GM13976 (cell line): ENCODE results near the gene PSG3.
"Not testable (repeated sequence)": the region's sequence is repeated elsewhere in the genome, so short reads cannot be mapped to it uniquely, and the experiment has no call there.

Experiments
- DNase-seq: peaks from one replicate; pipeline ENCODE4 v3.0.0; 2012; ENCODE audit warnings: low spot score
- CTCF ChIP-seq: IDR thresholded peaks from 2 replicates; pipeline ENCODE4 v1.5.1; 2012; ENCODE audit warnings: borderline replicate concordance, mild to moderate bottlenecking; ENCODE audit not compliant: insufficient read depth; ENCODE audit errors: extremely low read depth, missing control alignments, control extremely low read depth
- in situ Hi-C: fragments of 300-500 bp; cut with MboI; formaldehyde crosslinking; loops from one replicate; pipeline ENCODE4 v1.12.0; 2022; ENCODE audit warnings: low sequenced_read_pairs, mixed read lengths, inconsistent platforms; ENCODE audit not compliant: unreplicated experiment

Gene PSG3

GRCh38 chr19:42758667-42759066, 18.4 kb upstream of the PSG3 start:
- in situ Hi-C loops, DNase-seq: not testable (repeated sequence)
- TF ChIP-seq CTCF = peak; percentile 33

- DNase-seq, in situ Hi-C loops: not testable (repeated sequence)
Observed at GRCh38 chr19:42752246-42752645, 12.0 kb upstream of the PSG3 start.

- peak; percentile 42 for TF ChIP-seq CTCF
- DNase-seq = peak; percentile 4
- in situ Hi-C loops = not testable (repeated sequence)
Observed at GRCh38 chr19:42741726-42742607, 1.7 kb upstream of the PSG3 start.

DNA sequence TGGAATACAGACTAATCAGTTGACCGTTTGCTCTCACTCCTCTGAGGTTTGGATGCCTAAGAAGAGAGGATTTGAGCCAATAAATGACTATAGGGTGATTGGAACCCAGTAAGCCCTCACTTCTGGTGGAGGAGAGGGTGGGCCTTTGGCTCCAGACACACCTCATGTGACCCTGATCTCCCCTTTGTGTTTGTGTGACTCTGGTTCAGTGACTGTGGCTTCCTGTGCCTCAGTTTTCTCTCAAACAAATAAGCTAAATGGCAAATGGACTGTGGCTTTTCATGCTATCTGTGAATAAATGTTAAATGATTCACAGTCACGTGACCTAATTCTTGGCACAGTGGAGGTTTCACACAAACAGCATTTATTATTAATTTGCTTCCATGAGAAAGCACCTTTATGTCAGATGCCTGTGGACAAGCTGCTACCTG, 2.7 kb downstream of the PSG3 start:
- DNase-seq, in situ Hi-C loops: not testable (repeated sequence)

DNA sequence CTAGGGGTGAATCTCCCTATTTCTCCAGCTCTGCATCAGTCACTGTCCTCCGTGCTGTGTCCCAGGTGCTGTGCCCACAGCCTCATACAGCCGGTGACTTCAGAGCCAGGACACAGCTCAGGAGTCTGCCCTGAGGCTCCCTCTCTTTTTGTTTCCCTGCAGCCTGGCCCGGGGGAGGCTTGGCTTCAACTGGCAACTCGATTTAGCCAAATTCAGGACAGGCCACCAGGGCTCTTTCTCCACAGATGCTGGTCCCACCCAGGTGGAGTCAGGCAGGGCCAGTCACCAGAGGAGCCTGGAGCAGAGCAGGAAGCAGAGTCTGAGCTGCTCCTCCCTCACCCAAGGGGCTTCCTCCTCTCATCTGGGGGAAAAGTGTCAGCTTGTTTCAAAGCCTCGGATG, 11.9 kb downstream of the PSG3 start:
- in situ Hi-C loops = not testable (repeated sequence)

DNA sequence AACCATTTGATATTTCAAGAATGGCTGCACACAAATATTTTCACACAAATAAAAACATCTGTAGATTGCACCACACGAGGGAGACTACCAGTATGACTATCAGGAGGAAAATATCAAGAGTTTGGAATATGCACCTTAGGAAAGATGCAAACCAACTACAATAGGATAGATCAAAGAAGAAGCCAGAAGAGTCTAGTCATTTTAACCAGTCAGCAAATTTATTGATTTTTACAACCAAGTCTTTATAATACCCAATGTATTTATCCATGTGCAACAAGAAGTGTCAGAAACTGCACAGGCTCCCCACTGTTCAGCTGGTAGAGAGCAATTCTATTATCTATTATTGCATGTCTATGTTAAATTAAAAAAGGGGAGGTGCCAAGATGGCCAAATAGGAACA, 26.3 kb downstream of the PSG3 start:
- in situ Hi-C loops, DNase-seq: not testable (repeated sequence)

More for the DNA sequence above, 11.9 kb downstream of the PSG3 start:
- not testable (repeated sequence) for DNase-seq

GRCh38 chr19:42712753-42713152, 27.5 kb downstream of the PSG3 start:
- DNase-seq, in situ Hi-C loops: not testable (repeated sequence)

DNA sequence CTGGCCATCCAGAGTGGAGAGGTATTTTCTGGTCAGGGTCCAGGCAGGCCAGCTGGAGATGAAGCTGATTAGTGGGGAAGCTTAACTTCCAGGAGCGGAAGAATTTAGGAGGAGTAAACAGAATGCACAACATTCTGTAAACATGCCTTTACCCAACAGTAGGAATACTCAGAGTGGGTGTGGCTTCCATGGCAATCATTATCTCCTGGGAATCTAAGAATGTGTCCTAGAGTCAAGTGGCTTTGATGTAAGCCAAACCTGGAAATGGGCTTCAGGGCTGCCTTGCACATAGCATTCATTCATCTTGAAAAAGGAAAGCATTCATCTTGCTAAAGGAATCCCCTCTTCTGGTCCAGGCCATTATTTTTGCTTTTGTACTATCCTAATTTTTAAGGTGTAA, 29.3 kb downstream of the PSG3 start:
- in situ Hi-C loops = not testable (repeated sequence)

DNA sequence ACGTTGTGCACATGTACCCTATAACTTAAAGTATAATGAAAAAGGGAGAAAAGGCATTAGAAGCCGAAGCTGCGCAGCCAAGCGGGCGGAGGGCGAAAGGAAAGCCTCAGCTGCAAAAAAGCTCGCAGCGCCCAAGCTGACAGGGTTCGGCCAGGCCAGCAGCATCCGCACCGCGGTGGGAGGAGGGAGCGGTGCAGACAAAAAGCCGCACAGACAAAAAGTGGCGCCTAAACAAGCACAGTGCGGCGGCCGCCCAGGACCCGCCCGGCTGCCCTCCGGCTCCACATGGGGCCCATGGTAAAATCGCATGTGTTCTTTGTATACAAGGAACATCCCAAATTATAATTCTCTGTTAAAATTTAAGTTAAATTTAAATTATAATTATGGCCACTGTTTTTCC, 42.4 kb downstream of the PSG3 start:
- in situ Hi-C loops = no loop called here

More for the DNA sequence above, 29.3 kb downstream of the PSG3 start:
- DNase-seq = not testable (repeated sequence)

More for the DNA sequence above, 42.4 kb downstream of the PSG3 start:
- no peak for DNase-seq
- TF ChIP-seq CTCF = no peak
